SK-N-SH (cell line): Measurements from ENCODE around the gene SFMBT2. TPM values are rescaled to one million over a fixed set of nuclear protein-coding genes. Genes with fewer than 3 reads are reported as not detected.

Experiments used
- CTCF ChIA-PET: fragments of 300-600, 350-600 bp; formaldehyde crosslinking; extraction: SDS; loops from one replicate; lab custom pipeline; 2021; lab: Yijun Ruan, JAX
- POLR2A ChIA-PET: fragments of 350-600 bp; sonication (Branson Sonifier 250); formaldehyde crosslinking; extraction: SDS; loops from one replicate; lab custom pipeline; 2020; ENCODE audit warnings: antibody characterized with exemption, inconsistent platforms; lab: Yijun Ruan, JAX
- DNase-seq: peaks from one replicate; pipeline ENCODE4 v3.0.0; 2012
- H2AFZ ChIP-seq: fragments of 200-600 bp; sonication (generic); 2 replicates; pipeline ENCODE4 v1.8.1; 2016; ENCODE audit warnings: antibody characterized with exemption, mild to moderate bottlenecking, low read depth
- H3F3A ChIP-seq: fragments of 200-600 bp; sonication (generic); replicated peaks from 2 replicates; pipeline ENCODE3; 2016; ENCODE audit warnings: antibody characterized with exemption, mild to moderate bottlenecking; ENCODE audit not compliant: insufficient read depth
- H3K27ac ChIP-seq, 2 experiments: fragments of 200-500 bp in 1 of 2; fragments of 200-600 bp in 1 of 2; sonication (Bioruptor generic) in 1 of 2; sonication (generic), shearing (Covaris generic) in 1 of 2; 2 replicates each; pipeline versions ENCODE4 v1.5.1 to v1.6.1; 2014 to 2016; ENCODE audit warnings: low read depth in 2 of 2, inconsistent platforms in 1 of 2, low read length in 1 of 2, mild to moderate bottlenecking in 1 of 2, mixed read lengths in 1 of 2
- H3K27me3 ChIP-seq: fragments of 200-600 bp; sonication (generic), shearing (Covaris generic); 2 replicates; pipeline ENCODE4 v1.6.1; 2016; ENCODE audit warnings: mixed run types; ENCODE audit not compliant: insufficient read depth
- H3K36me3 ChIP-seq, 2 experiments: fragments of 200-500 bp in 1 of 2; fragments of 200-600 bp in 1 of 2; sonication (Bioruptor generic) in 1 of 2; sonication (generic) in 1 of 2; replicated peaks in 1 of 2; 2 replicates each; pipeline versions ENCODE3 to v1.5.1; 2014 to 2016; ENCODE audit warnings: low read length in 1 of 2, mild to moderate bottlenecking in 1 of 2; ENCODE audit not compliant: insufficient read depth in 2 of 2, control insufficient read depth in 1 of 2
- H3K4me1 ChIP-seq, 2 experiments: fragments of 200-500 bp in 1 of 2; fragments of 200-600 bp in 1 of 2; sonication (Bioruptor generic) in 1 of 2; sonication (generic), shearing (Covaris generic) in 1 of 2; 2 replicates each; pipeline versions ENCODE4 v1.5.1 to v1.6.1; 2014 to 2016; ENCODE audit warnings: low read depth in 1 of 2, low read length in 1 of 2, mixed run types in 1 of 2; ENCODE audit not compliant: insufficient read depth in 2 of 2, control insufficient read depth in 1 of 2
- H3K4me2 ChIP-seq: fragments of 200-600 bp; sonication (generic), shearing (Covaris generic); 2 replicates; pipeline ENCODE4 v1.6.1; 2017; ENCODE audit warnings: mixed run types
- H3K4me3 ChIP-seq, 2 experiments: fragments of 200-500 bp in 1 of 2; fragments of 200-600 bp in 1 of 2; sonication (Bioruptor generic) in 1 of 2; sonication (generic), shearing (Covaris generic) in 1 of 2; 2 replicates each; pipeline versions ENCODE4 v1.5.1 to v1.8.1; 2014 to 2016; ENCODE audit warnings: low read depth in 2 of 2, inconsistent platforms in 1 of 2, low read length in 1 of 2, mild to moderate bottlenecking in 1 of 2, mixed read lengths in 1 of 2, moderate library complexity in 1 of 2
- H3K79me2 ChIP-seq: fragments of 200-600 bp; sonication (generic); 2 replicates; pipeline ENCODE4 v1.8.1; 2017; ENCODE audit warnings: mild to moderate bottlenecking; ENCODE audit not compliant: insufficient read depth
- H3K9ac ChIP-seq: fragments of 200-600 bp; sonication (generic); 2 replicates; pipeline ENCODE4 v1.6.1; 2017; ENCODE audit warnings: mixed run types
- H3K9me2 ChIP-seq: fragments of 200-600 bp; sonication (generic); 2 replicates; pipeline ENCODE4 v1.6.1; 2017; ENCODE audit warnings: mixed run types
- H3K9me3 ChIP-seq: fragments of 200-600 bp; sonication (generic); 2 replicates; pipeline ENCODE4 v1.6.1; 2017; ENCODE audit warnings: mixed run types, mild to moderate bottlenecking, moderate library complexity
- H4K20me1 ChIP-seq: fragments of 200-600 bp; sonication (generic); 2 replicates; pipeline ENCODE4 v1.6.1; 2017; ENCODE audit warnings: mild to moderate bottlenecking, mixed run types; ENCODE audit not compliant: insufficient read depth
- FOXJ3 ChIP-seq: sonication (generic); formaldehyde crosslinking; IDR thresholded peaks from 2 replicates; pipeline ENCODE4 v1.5.1; 2020; ENCODE audit warnings: mild to moderate bottlenecking, missing genetic modification reagents
- FOXM1 ChIP-seq: IDR thresholded peaks from 2 replicates; pipeline ENCODE4 v1.4.0; 2012; ENCODE audit warnings: low read depth, mild to moderate bottlenecking
- GATA2 ChIP-seq: sonication (generic); formaldehyde crosslinking; IDR thresholded peaks from 2 replicates; pipeline ENCODE4 v1.5.0; 2020; ENCODE audit warnings: mild to moderate bottlenecking, missing genetic modification reagents
- IRF3 ChIP-seq: fragments of 150-350 bp; IDR thresholded peaks from 2 replicates; pipeline ENCODE4 v1.6.1; 2016; ENCODE audit warnings: mild to moderate bottlenecking, low read depth, low read length
- JUND ChIP-seq: IDR thresholded peaks from 2 replicates; pipeline ENCODE4 v1.4.0; 2012
- NRF1 ChIP-seq: IDR thresholded peaks from 2 replicates; pipeline ENCODE4 v1.6.1; 2012; ENCODE audit warnings: low read depth, mild to moderate bottlenecking, low read length
- PBX3 ChIP-seq: IDR thresholded peaks from 2 replicates; pipeline ENCODE4; 2012
- SIN3A ChIP-seq: IDR thresholded peaks from 2 replicates; pipeline ENCODE4 v1.6.1; 2012; ENCODE audit warnings: low read depth, mild to moderate bottlenecking, low read length, moderate library complexity, borderline replicate concordance
- TAF1 ChIP-seq: IDR thresholded peaks from 2 replicates; pipeline ENCODE4 v1.6.1; 2012; ENCODE audit warnings: low read depth, mild to moderate bottlenecking, low read length, moderate library complexity, borderline replicate concordance
- TCF12 ChIP-seq: IDR thresholded peaks from 2 replicates; pipeline ENCODE4 v1.4.0; 2012
- USF1 ChIP-seq: IDR thresholded peaks from 2 replicates; pipeline ENCODE4 v1.4.0; 2012; ENCODE audit warnings: low read depth, borderline replicate concordance
- WGBS: methylation state at CpG from one replicate; pipeline ENCODE4 v1.1.6; 2017; ENCODE audit warnings: low lambda C conversion rate; 5-methylcytosine and 5-hydroxymethylcytosine counted together
- polyA plus RNA-seq, 3 experiments: library from polyadenylated mRNA; depleted of rRNA; stranded (reverse); fragments of >200 nt; gene quantifications; 2 replicates each; pipeline ENCODE4 v1.2.3, GENCODE V29; 2012
- TF ChIP-seq, protein P1 (sequence below): fragments of 200-600 bp; sonication (generic); IDR thresholded peaks from 2 replicates; pipeline ENCODE4 v1.6.1; 2017; ENCODE audit warnings: antibody characterized with exemption, mild to moderate bottlenecking, moderate library complexity

Gene SFMBT2
- polyA plus RNA-seq, 1 of the 3 experiments (the other 2 are of a cell fraction), result 0.20 TPM

DNA sequence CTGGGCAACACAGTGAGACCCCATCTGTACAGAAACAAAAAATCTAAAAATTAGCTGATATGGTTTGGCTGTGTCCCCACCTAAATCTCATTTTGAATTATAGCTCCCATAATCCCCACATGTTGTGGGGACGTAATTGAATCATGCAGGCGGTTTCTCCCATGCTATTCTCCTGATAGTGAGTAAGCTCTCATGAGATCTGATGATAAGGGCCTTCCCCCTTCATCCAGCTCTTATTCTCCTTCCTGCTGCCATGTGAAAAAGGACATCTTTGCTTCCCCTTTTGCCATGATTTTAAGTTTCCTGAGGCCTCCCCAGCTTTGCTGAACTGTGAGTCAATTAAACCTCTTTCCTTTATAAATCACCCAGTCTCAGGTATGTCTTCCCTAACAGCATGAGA is 136.5 kb downstream of the SFMBT2 start:
- CTCF ChIA-PET, result interaction anchor here (0.6 kb wide), 1 partner anchor 153 kb away, joined by 3 read pairs; no protein-coding TSS in a partner anchor
- 36% methylated on average over 2 of the region's 2 CpGs for WGBS
- no peaks in the 10 kb centered on the region for H4K20me1 ChIP-seq

GRCh38 chr10:7272008-7272407 is 138.8 kb downstream of the SFMBT2 start:
- H3K9ac ChIP-seq, result no peak overlapping the region
- no peak for DNase-seq
- H3K79me2 ChIP-seq, result no peaks in the 10 kb centered on the region
- H3K4me1 ChIP-seq, result peaks cover 0 to 10% of the 10 kb centered on the region in 2 experiments; a peak in 2 of 4 replicates
- H3K4me3 ChIP-seq, result no peak overlapping the region
- no peaks in the 10 kb centered on the region for H4K20me1 ChIP-seq
- TF ChIP-seq TAF1 (no peak), FOXJ3 (CRISPR knock-in tag) (no peak), NRF1 (no peak), PBX3 (no peak), SIN3A (no peak), IRF3 (no peak), TCF12 (no peak), JUND (no peak), FOXM1 (no peak)
- TF ChIP-seq, protein P1, sequence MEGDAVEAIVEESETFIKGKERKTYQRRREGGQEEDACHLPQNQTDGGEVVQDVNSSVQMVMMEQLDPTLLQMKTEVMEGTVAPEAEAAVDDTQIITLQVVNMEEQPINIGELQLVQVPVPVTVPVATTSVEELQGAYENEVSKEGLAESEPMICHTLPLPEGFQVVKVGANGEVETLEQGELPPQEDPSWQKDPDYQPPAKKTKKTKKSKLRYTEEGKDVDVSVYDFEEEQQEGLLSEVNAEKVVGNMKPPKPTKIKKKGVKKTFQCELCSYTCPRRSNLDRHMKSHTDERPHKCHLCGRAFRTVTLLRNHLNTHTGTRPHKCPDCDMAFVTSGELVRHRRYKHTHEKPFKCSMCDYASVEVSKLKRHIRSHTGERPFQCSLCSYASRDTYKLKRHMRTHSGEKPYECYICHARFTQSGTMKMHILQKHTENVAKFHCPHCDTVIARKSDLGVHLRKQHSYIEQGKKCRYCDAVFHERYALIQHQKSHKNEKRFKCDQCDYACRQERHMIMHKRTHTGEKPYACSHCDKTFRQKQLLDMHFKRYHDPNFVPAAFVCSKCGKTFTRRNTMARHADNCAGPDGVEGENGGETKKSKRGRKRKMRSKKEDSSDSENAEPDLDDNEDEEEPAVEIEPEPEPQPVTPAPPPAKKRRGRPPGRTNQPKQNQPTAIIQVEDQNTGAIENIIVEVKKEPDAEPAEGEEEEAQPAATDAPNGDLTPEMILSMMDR, result no peak
- no peaks in the 10 kb centered on the region for H3K9me2 ChIP-seq
- WGBS, result 66% methylated on average over 4 of the region's 4 CpGs
- no peaks in the 10 kb centered on the region for H3K9me3 ChIP-seq
- H3K27me3 ChIP-seq, result no peaks in the 10 kb centered on the region
- no peaks in the 10 kb centered on the region for H3F3A ChIP-seq
- no peak overlapping the region for H3K27ac ChIP-seq
- POLR2A ChIA-PET, result no interaction called here
- H2AFZ ChIP-seq, result no peak overlapping the region
- no peak overlapping the region for H3K4me2 ChIP-seq
- H3K36me3 ChIP-seq, result no peaks in the 10 kb centered on the region
- CTCF ChIA-PET, result interaction anchor here (0.8 to 2.3 kb wide), 5 partner anchors 10 to 151 kb away, joined by 3 to 6 read pairs (median 3); no protein-coding TSS in a partner anchor

More for the DNA sequence above, 136.5 kb downstream of the SFMBT2 start:
- Histone ChIP-seq H3K9ac (no peak overlapping the region), H3K36me3 (no peaks in the 10 kb centered on the region), H2AFZ (no peak overlapping the region), H3K9me3 (no peaks in the 10 kb centered on the region), H3K27me3 (no peaks in the 10 kb centered on the region), H3K4me2 (no peak overlapping the region), H3K27ac (no peak overlapping the region), H3K4me3 (no peak overlapping the region), H3K79me2 (no peaks in the 10 kb centered on the region), H3K4me1 (peaks cover 0 to 19% of the 10 kb centered on the region in 2 experiments; a peak in 2 of 4 replicates), H3F3A (no peaks in the 10 kb centered on the region), H3K9me2 (no peaks in the 10 kb centered on the region)
- POLR2A ChIA-PET, result no interaction called here
- peak; percentile 52; the same call in 1 of the 2 replicates for TF ChIP-seq GATA2 (CRISPR knock-in tag)
- TF ChIP-seq USF1, result no peak
- DNase-seq, result no peak
